IMR-90 (cell line): ENCODE data around the gene SPATA12. TPM values are rescaled to one million over a fixed set of nuclear protein-coding genes. Genes with fewer than 3 reads are reported as not detected.

Experiments used
- ATAC-seq: fragments of 200-7000 bp; cut with Tn5 transposase; 2 replicates; pipeline ENCODE4 v1.9.1; 2020; ENCODE audit warnings: low read depth, mild to moderate bottlenecking, moderate library complexity
- BruUV-seq: library from RNA; stranded (reverse); fragments of 400-500 nt; replicated peaks from 2 replicates; lab custom pipeline; 2021; lab: Mats Ljungman, UMichigan
- CTCF ChIA-PET: fragments of 300-600 bp; formaldehyde crosslinking; extraction: SDS; loops from one replicate; lab custom pipeline; 2021; ENCODE audit warnings: antibody characterized with exemption; lab: Yijun Ruan, JAX
- POLR2A ChIA-PET: fragments of 300-600 bp; sonication (Branson Sonifier 250); formaldehyde crosslinking; loops from one replicate; lab custom pipeline; 2022; ENCODE audit warnings: antibody characterized with exemption; ENCODE audit not compliant: unreplicated experiment; lab: Charles Lee
- DNase-seq: peaks from one replicate; pipeline ENCODE4 v3.0.0; 2013
- H2AFZ ChIP-seq: replicated peaks from 2 replicates; pipeline ENCODE3; 2013; ENCODE audit warnings: low read length, mild to moderate bottlenecking; ENCODE audit not compliant: poor library complexity
- H2AK5ac ChIP-seq: 2 replicates; pipeline ENCODE4 v1.6.1; 2013; ENCODE audit warnings: low read depth, low read length, inconsistent platforms
- H2AK9ac ChIP-seq: replicated peaks from 2 replicates; pipeline ENCODE3; 2013; ENCODE audit warnings: mild to moderate bottlenecking, low read depth, low read length, moderate library complexity; ENCODE audit not compliant: poor library complexity
- H2BK120ac ChIP-seq: 2 replicates; pipeline ENCODE4 v1.6.1; 2013; ENCODE audit warnings: low read depth, low read length, inconsistent platforms
- H2BK15ac ChIP-seq: 3 replicates; pipeline ENCODE4 v1.6.1; 2013; ENCODE audit warnings: low read depth, low read length, inconsistent platforms
- H2BK20ac ChIP-seq: 2 replicates; pipeline ENCODE4 v1.6.1; 2013; ENCODE audit warnings: low read depth, mild to moderate bottlenecking, inconsistent platforms, low read length, moderate library complexity
- H2BK5ac ChIP-seq: 2 replicates; pipeline ENCODE4 v1.6.1; 2013; ENCODE audit warnings: mild to moderate bottlenecking, low read depth, low read length, inconsistent platforms; ENCODE audit not compliant: poor library complexity, severe bottlenecking
- H3K14ac ChIP-seq: replicated peaks from 2 replicates; pipeline ENCODE4 v1.6.1; 2013; ENCODE audit warnings: low read depth, low read length, inconsistent platforms
- H3K18ac ChIP-seq: 2 replicates; pipeline ENCODE4 v1.6.1; 2013; ENCODE audit warnings: low read depth, low read length, control low read depth
- H3K23ac ChIP-seq: 2 replicates; pipeline ENCODE4 v1.6.1; 2013; ENCODE audit warnings: low read depth, low read length, inconsistent platforms
- H3K27ac ChIP-seq: 2 replicates; pipeline ENCODE4 v1.5.1; 2013; ENCODE audit warnings: mild to moderate bottlenecking, control low read depth, low read length; ENCODE audit not compliant: insufficient read depth
- H3K27me3 ChIP-seq: 2 replicates; pipeline ENCODE4 v1.6.1; 2013; ENCODE audit warnings: low read length; ENCODE audit not compliant: control insufficient read depth, insufficient read depth
- H3K36me3 ChIP-seq: 2 replicates; pipeline ENCODE4 v1.6.1; 2013; ENCODE audit warnings: low read length, mixed read lengths; ENCODE audit not compliant: control insufficient read depth, insufficient read depth
- H3K4ac ChIP-seq: 2 replicates; pipeline ENCODE4 v1.6.1; 2013; ENCODE audit warnings: low read depth, low read length, inconsistent platforms
- H3K4me1 ChIP-seq: 2 replicates; pipeline ENCODE4 v1.6.1; 2013; ENCODE audit warnings: low read length, mixed read lengths; ENCODE audit not compliant: control insufficient read depth, insufficient read depth
- H3K4me2 ChIP-seq: 2 replicates; pipeline ENCODE4 v1.6.1; 2013; ENCODE audit warnings: low read depth, mild to moderate bottlenecking, control low read depth, low read length, moderate library complexity
- H3K4me3 ChIP-seq: 2 replicates; pipeline ENCODE4 v1.5.1; 2013; ENCODE audit warnings: low read depth, mild to moderate bottlenecking, control low read depth, low read length, moderate library complexity; ENCODE audit not compliant: insufficient read depth
- H3K56ac ChIP-seq: 2 replicates; pipeline ENCODE4 v1.6.1; 2013; ENCODE audit warnings: low read length, inconsistent platforms; ENCODE audit not compliant: insufficient read depth; ENCODE audit errors: extremely low read depth
- H3K79me1 ChIP-seq, 2 experiments: 2 replicates each; pipeline ENCODE4 v1.6.1; 2013; ENCODE audit warnings: low read length in 2 of 2, inconsistent platforms in 1 of 2, low read depth in 1 of 2
- H3K9ac ChIP-seq: 2 replicates; pipeline ENCODE4 v1.6.1; 2013; ENCODE audit warnings: low read depth, low read length, control low read depth
- H3K9me1 ChIP-seq: 2 replicates; pipeline ENCODE4 v1.6.1; 2013; ENCODE audit warnings: low read length, inconsistent platforms; ENCODE audit not compliant: insufficient read depth
- H3K9me3 ChIP-seq: 2 replicates; pipeline ENCODE4 v1.6.1; 2013; ENCODE audit warnings: low read length; ENCODE audit not compliant: control insufficient read depth, insufficient read depth
- H4K20me1 ChIP-seq: 2 replicates; pipeline ENCODE4 v1.6.1; 2013; ENCODE audit warnings: low read length, inconsistent platforms; ENCODE audit not compliant: insufficient read depth
- H4K5ac ChIP-seq: 2 replicates; pipeline ENCODE4 v1.6.1; 2013; ENCODE audit warnings: mild to moderate bottlenecking, low read depth, low read length, control low read depth
- H4K8ac ChIP-seq, 2 experiments: 2 replicates each; pipeline ENCODE4 v1.6.1; 2013; ENCODE audit warnings: low read depth in 2 of 2, low read length in 2 of 2, control low read depth in 1 of 2, inconsistent platforms in 1 of 2
- H4K91ac ChIP-seq: 2 replicates; pipeline ENCODE4 v1.6.1; 2013; ENCODE audit warnings: low read depth, low read length, inconsistent platforms; ENCODE audit not compliant: insufficient read depth
- BHLHE40 ChIP-seq: fragments of 150-350 bp; IDR thresholded peaks from 2 replicates; pipeline ENCODE4 v1.6.1; 2016; ENCODE audit warnings: mild to moderate bottlenecking, low read depth, low read length
- CHD1 ChIP-seq: IDR thresholded peaks from 2 replicates; pipeline ENCODE4 v1.6.1; 2012; ENCODE audit warnings: low read depth, low read length, improper control_type of control experiment
- CTCF ChIP-seq: conservative IDR thresholded peaks from 2 replicates; pipeline ENCODE4 v1.5.1; 2012; ENCODE audit warnings: mild to moderate bottlenecking, low read depth, low read length, improper control_type of control experiment
- ELK1 ChIP-seq: fragments of 150-350 bp; IDR thresholded peaks from 2 replicates; pipeline ENCODE4 v1.6.1; 2016; ENCODE audit warnings: low read depth, mild to moderate bottlenecking, low read length, moderate library complexity, borderline replicate concordance
- FOS ChIP-seq: fragments of 150-350 bp; IDR thresholded peaks from 2 replicates; pipeline ENCODE4 v1.6.1; 2016; ENCODE audit warnings: low read depth, low read length
- MAFK ChIP-seq: IDR thresholded peaks from 2 replicates; pipeline ENCODE4 v1.6.1; 2012; ENCODE audit warnings: low read depth, low read length, improper control_type of control experiment
- MAZ ChIP-seq: IDR thresholded peaks from 2 replicates; pipeline ENCODE4 v1.6.1; 2012; ENCODE audit warnings: low read depth, mild to moderate bottlenecking, low read length, improper control_type of control experiment, moderate library complexity, borderline replicate concordance
- MXI1 ChIP-seq: IDR thresholded peaks from 2 replicates; pipeline ENCODE4 v1.6.1; 2012; ENCODE audit warnings: low read depth, mild to moderate bottlenecking, low read length, moderate library complexity, borderline replicate concordance
- NFE2L2 ChIP-seq: fragments of 150-350 bp; IDR thresholded peaks from 2 replicates; pipeline ENCODE4 v1.6.1; 2016; ENCODE audit warnings: low read depth, mild to moderate bottlenecking, low read length
- POLR2A ChIP-seq: IDR thresholded peaks from 2 replicates; pipeline ENCODE4 v1.6.1; 2012; ENCODE audit warnings: mild to moderate bottlenecking, low read depth, low read length
- RAD21 ChIP-seq: IDR thresholded peaks from 2 replicates; pipeline ENCODE4 v1.6.1; 2012; ENCODE audit warnings: low read length, improper control_type of control experiment
- RCOR1 ChIP-seq: IDR thresholded peaks from 2 replicates; pipeline ENCODE4 v1.6.1; 2012; ENCODE audit warnings: mild to moderate bottlenecking, low read length, improper control_type of control experiment; ENCODE audit not compliant: insufficient replicate concordance
- RFX5 ChIP-seq: IDR thresholded peaks from 2 replicates; pipeline ENCODE4 v1.8.0; 2012; ENCODE audit warnings: low read depth, mild to moderate bottlenecking, low read length, moderate library complexity
- SMC3 ChIP-seq: fragments of 150-350 bp; IDR thresholded peaks from 2 replicates; pipeline ENCODE4 v1.6.1; 2016; ENCODE audit warnings: low read depth, mild to moderate bottlenecking, antibody characterized with exemption, low read length, moderate library complexity
- USF2 ChIP-seq: fragments of 150-350 bp; IDR thresholded peaks from 2 replicates; pipeline ENCODE4 v1.6.1; 2017; ENCODE audit warnings: mild to moderate bottlenecking, antibody characterized with exemption, low read length, low read depth
- WGBS, 2 experiments: methylation state at CpG; one replicate each; pipeline versions ENCODE4 v1.1.5 to v1.1.7; 2013; ENCODE audit warnings: missing lambda C conversion rate in 2 of 2; ENCODE audit not compliant: insufficient read length in 1 of 2; ENCODE audit errors: extremely low coverage in 2 of 2; 5-methylcytosine and 5-hydroxymethylcytosine counted together
- dilution Hi-C: fragments of 300-500 bp; cut with HindIII; formaldehyde crosslinking; loops from one replicate; pipeline ENCODE4 v1.14.3; 2018; ENCODE audit warnings: low sequenced_read_pairs; ENCODE audit not compliant: unreplicated experiment
- in situ Hi-C: fragments of 300-500 bp; cut with MboI; formaldehyde crosslinking; loops from 3 replicates; pipeline ENCODE4 v1.14.3; 2019; ENCODE audit warnings: low sequenced_read_pairs, inconsistent platforms, mixed read lengths
- intact Hi-C: fragments of 100-400 bp; cut with micrococcal nuclease; formaldehyde crosslinking; loops from 2 replicates; pipeline ENCODE4 v1.10.0; 2022
- polyA plus RNA-seq, 3 experiments: library from polyadenylated mRNA; depleted of rRNA; stranded (reverse); fragments of >200 nt; gene quantifications; 2 replicates each; pipeline ENCODE4 v1.2.3, GENCODE V29; 2012; ENCODE audit warnings: low replicate concordance in 1 of 3
- total RNA-seq: library from RNA; depleted of rRNA; stranded (reverse); fragments of >200 nt; gene quantifications from 2 replicates; pipeline ENCODE4 v1.2.3, GENCODE V29; 2012

Gene SPATA12
- total and polyA plus RNA-seq, 2 of the 4 experiments (the other 2 are of a cell fraction): under 0.01 TPM; not detected in 1

- H4K5ac ChIP-seq: no peak overlapping the region
- H3K14ac ChIP-seq: no peak overlapping the region
- H3K36me3 ChIP-seq: no peaks in the 10 kb centered on the region
- no peak overlapping the region for H2BK120ac ChIP-seq
- in situ Hi-C loops: no loop called here
- CTCF ChIA-PET: no interaction called here
- no peak overlapping the region for H2AFZ ChIP-seq
- H3K9me1 ChIP-seq: no peaks in the 10 kb centered on the region
- H3K4me1 ChIP-seq: no peaks in the 10 kb centered on the region; the same call in 1 of the 2 replicates
- no peaks in the 10 kb centered on the region for H4K20me1 ChIP-seq
- H3K79me1 ChIP-seq: no peaks in the 10 kb centered on the region
- no peak overlapping the region for H3K9ac ChIP-seq
- H3K27ac ChIP-seq: no peak overlapping the region
- no peak overlapping the region for H4K8ac ChIP-seq
- no peak overlapping the region for H3K4me3 ChIP-seq
- H3K4me2 ChIP-seq: no peak overlapping the region
- H2AK5ac ChIP-seq: no peak overlapping the region
- H4K91ac ChIP-seq: no peak overlapping the region
- H3K56ac ChIP-seq: no peak overlapping the region
- DNase-seq (no peak), ATAC-seq (no peak)
- intact Hi-C loops: no loop called here
- POLR2A ChIA-PET: no interaction called here
- no peak overlapping the region for H3K4ac ChIP-seq
- no peak overlapping the region for H2BK20ac ChIP-seq
- no peak overlapping the region for H2AK9ac ChIP-seq
- H3K18ac ChIP-seq: no peak overlapping the region
- dilution Hi-C loops: no loop called here
- H3K23ac ChIP-seq: no peak overlapping the region
- no CpG with 5 or more reads among the region's 5 CpGs for WGBS, 2 experiments
- no TSS peak for BruUV-seq
- H3K27me3 ChIP-seq: no peaks in the 10 kb centered on the region
- H3K9me3 ChIP-seq: no peaks in the 10 kb centered on the region
- H2BK15ac ChIP-seq: no peak overlapping the region
- H2BK5ac ChIP-seq: no peak overlapping the region
- no peak for TF ChIP-seq ELK1
- TF ChIP-seq POLR2A: no peak
- no peak for TF ChIP-seq RCOR1
- no peak for TF ChIP-seq USF2
- TF ChIP-seq CHD1: no peak
- TF ChIP-seq CTCF: no peak
- TF ChIP-seq MXI1: no peak
- no peak for TF ChIP-seq BHLHE40
- TF ChIP-seq RFX5: no peak
- TF ChIP-seq SMC3: no peak
- TF ChIP-seq NFE2L2: no peak
- TF ChIP-seq MAFK: no peak
- no peak for TF ChIP-seq FOS
- TF ChIP-seq RAD21: no peak
- no peak for TF ChIP-seq MAZ
Observed at GRCh38 chr3:57031631-57032541, 28.6 kb upstream of the SPATA12 start.
